ENCODE data around the gene TRIO. TPM values are rescaled to one million over a fixed set of nuclear protein-coding genes. Genes with fewer than 3 reads are reported as not detected.
A peak's percentile ranks its signal among the peaks of the same experiment; 100 is the strongest.

TRIO gene
- total RNA-seq, 1 experiment from 2014 or later = 68.4 TPM

DNA sequence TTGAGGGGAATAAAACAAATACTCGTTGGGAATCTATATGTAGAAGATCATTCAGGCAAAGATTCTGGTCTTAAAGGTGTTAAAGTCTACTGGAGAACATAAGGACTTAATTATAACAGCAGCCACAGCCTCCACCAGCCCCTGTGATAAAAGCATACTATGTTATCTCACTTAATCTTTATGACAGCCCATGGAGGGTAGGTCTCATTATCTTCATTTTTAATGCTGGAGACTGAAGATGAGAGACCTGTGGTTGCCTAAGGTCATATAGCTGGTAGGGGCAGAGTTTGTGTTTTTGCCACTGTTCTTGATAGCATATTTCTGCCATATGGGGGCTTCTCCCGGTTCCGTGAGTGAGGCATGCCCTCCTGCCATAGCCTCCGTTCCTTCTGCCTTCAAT lies 88.7 kb downstream of the TRIO start:
- Histone ChIP-seq H3K9me3 (ENCODE audit: control insufficient read depth in 1 of 2, insufficient read depth in 1 of 2, low read depth in 1 of 2, low read length in 2 of 2) (no peaks in the 10 kb centered on the region), H3K27me3 (ENCODE audit: insufficient read depth, low read length) (no peaks in the 10 kb centered on the region), H3K9ac (ENCODE audit: low read length) (no peak overlapping the region), H3K4me3 (replicated peaks in 1 of 2; ENCODE audit: low read depth in 1 of 2, low read length in 2 of 2) (no peak overlapping the region), H3K9me2 (ENCODE audit: insufficient read depth) (no peaks in the 10 kb centered on the region), H3K4me1 (ENCODE audit: control insufficient read depth in 1 of 2, insufficient read depth in 2 of 2, low read length in 2 of 2) (peaks cover 0 to 8% of the 10 kb centered on the region in 2 experiments; a peak in 1 of 4 replicates), H4K20me1 (ENCODE audit: insufficient read depth) (peaks cover 3% of the 10 kb centered on the region; the same call in 1 of the 2 replicates), H2AFZ (ENCODE audit: low read depth, low read length, poor library complexity, severe bottlenecking) (no peak overlapping the region), H3K79me2 (ENCODE audit: insufficient read depth, low read length) (peaks cover 98% of the 10 kb centered on the region), H3K4me2 (ENCODE audit: low read length) (no peak overlapping the region), H3K27ac (ENCODE audit: low read depth, low read length) (no peak overlapping the region), H3K36me3 (ENCODE audit: control insufficient read depth in 1 of 2, insufficient read depth in 2 of 2, low read length in 2 of 2) (no peaks in the 10 kb centered on the region)
- no TSS peak for BruUV-seq (replicated peaks)
- ChIA-PET RAD21 (ENCODE audit: low non-redundant PET in 1 of 2, low total read pairs in 2 of 2, uncharacterized antibody in 2 of 2, unreplicated experiment in 2 of 2) (no interaction called here), CTCF (no interaction called here), POLR2A (no interaction called here)
- ATAC-seq = no peak
- intact Hi-C loops (cut with micrococcal nuclease) = no loop called here
- no peak for DNase-seq (ENCODE audit: low read depth, low spot score)
- no peak for TF ChIP-seq CEBPB (IDR thresholded peaks at IDR 0.05; ENCODE audit: low read depth)

DNA sequence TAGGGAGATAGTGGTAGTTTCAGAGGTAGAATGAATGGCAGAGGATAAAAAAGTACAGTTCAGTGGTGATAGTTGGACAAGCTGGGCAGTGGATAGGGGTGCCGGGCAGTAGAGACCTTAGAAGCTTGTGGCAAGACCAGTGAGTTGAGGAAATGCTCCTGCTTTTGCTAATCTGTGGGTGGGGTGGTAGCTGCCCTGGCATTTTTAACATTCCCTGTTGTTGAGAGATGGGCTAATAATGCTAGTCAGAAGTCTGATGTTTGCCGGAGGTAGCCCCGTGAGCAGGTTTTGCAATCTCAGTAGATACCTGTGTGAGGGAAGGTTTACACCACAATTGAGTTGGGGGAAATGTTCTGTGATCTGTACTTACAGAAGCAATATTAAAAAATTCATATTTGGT lies 91.1 kb downstream of the TRIO start:
- intact Hi-C loops (cut with micrococcal nuclease) = no loop called here
- H2AFZ ChIP-seq (ENCODE audit: low read depth, low read length, poor library complexity, severe bottlenecking) = no peak overlapping the region
- peaks cover 0 to 8% of the 10 kb centered on the region in 2 experiments; a peak in 1 of 4 replicates for H3K4me1 ChIP-seq (ENCODE audit: control insufficient read depth in 1 of 2, insufficient read depth in 2 of 2, low read length in 2 of 2)
- peaks cover 100% of the 10 kb centered on the region for H3K79me2 ChIP-seq (ENCODE audit: insufficient read depth, low read length)
- TF ChIP-seq CEBPB (IDR thresholded peaks at IDR 0.05; ENCODE audit: low read depth) (no peak), TCF7L2 (IDR thresholded peaks at IDR 0.05; ENCODE audit: borderline replicate concordance, extremely low read depth, insufficient read depth, insufficient read length) (no peak), EGR1 (IDR thresholded peaks at IDR 0.05; ENCODE audit: low read depth) (no peak), ZFX (IDR thresholded peaks at IDR 0.05) (no peak), EZH2 (IDR thresholded peaks at IDR 0.05) (no peak), YY1 (IDR thresholded peaks at IDR 0.05; ENCODE audit: extremely low read depth, insufficient replicate concordance, low read depth, low read length) (no peak), SIN3A (IDR thresholded peaks at IDR 0.05; ENCODE audit: low read depth) (no peak), SP1 (IDR thresholded peaks at IDR 0.05; ENCODE audit: low read depth) (no peak)
- TF ChIP-seq, protein P1, sequence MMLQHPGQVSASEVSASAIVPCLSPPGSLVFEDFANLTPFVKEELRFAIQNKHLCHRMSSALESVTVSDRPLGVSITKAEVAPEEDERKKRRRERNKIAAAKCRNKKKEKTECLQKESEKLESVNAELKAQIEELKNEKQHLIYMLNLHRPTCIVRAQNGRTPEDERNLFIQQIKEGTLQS (IDR thresholded peaks at IDR 0.05) = no peak
- TF ChIP-seq, protein P2, sequence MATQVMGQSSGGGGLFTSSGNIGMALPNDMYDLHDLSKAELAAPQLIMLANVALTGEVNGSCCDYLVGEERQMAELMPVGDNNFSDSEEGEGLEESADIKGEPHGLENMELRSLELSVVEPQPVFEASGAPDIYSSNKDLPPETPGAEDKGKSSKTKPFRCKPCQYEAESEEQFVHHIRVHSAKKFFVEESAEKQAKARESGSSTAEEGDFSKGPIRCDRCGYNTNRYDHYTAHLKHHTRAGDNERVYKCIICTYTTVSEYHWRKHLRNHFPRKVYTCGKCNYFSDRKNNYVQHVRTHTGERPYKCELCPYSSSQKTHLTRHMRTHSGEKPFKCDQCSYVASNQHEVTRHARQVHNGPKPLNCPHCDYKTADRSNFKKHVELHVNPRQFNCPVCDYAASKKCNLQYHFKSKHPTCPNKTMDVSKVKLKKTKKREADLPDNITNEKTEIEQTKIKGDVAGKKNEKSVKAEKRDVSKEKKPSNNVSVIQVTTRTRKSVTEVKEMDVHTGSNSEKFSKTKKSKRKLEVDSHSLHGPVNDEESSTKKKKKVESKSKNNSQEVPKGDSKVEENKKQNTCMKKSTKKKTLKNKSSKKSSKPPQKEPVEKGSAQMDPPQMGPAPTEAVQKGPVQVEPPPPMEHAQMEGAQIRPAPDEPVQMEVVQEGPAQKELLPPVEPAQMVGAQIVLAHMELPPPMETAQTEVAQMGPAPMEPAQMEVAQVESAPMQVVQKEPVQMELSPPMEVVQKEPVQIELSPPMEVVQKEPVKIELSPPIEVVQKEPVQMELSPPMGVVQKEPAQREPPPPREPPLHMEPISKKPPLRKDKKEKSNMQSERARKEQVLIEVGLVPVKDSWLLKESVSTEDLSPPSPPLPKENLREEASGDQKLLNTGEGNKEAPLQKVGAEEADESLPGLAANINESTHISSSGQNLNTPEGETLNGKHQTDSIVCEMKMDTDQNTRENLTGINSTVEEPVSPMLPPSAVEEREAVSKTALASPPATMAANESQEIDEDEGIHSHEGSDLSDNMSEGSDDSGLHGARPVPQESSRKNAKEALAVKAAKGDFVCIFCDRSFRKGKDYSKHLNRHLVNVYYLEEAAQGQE (IDR thresholded peaks at IDR 0.05; ENCODE audit: low read depth) = no peak
- ATAC-seq (peak; percentile 27; the same call in 1 of the 2 replicates), DNase-seq (ENCODE audit: low read depth, low spot score) (no peak)
- H3K27ac ChIP-seq (ENCODE audit: low read depth, low read length) = no peak overlapping the region
- H3K36me3 ChIP-seq (ENCODE audit: control insufficient read depth in 1 of 2, insufficient read depth in 2 of 2, low read length in 2 of 2) = no peaks in the 10 kb centered on the region
- no peaks in the 10 kb centered on the region for H3K9me2 ChIP-seq (ENCODE audit: insufficient read depth)
- H3K9ac ChIP-seq (ENCODE audit: low read length) = no peak overlapping the region
- CTCF ChIA-PET = no interaction called here
- peaks cover 7% of the 10 kb centered on the region; the same call in 1 of the 2 replicates for H4K20me1 ChIP-seq (ENCODE audit: insufficient read depth)
- H3K27me3 ChIP-seq (ENCODE audit: insufficient read depth, low read length) = no peaks in the 10 kb centered on the region
- no peak overlapping the region for H3K4me2 ChIP-seq (ENCODE audit: low read length)
- H3K9me3 ChIP-seq (ENCODE audit: control insufficient read depth in 1 of 2, insufficient read depth in 1 of 2, low read depth in 1 of 2, low read length in 2 of 2) = no peaks in the 10 kb centered on the region
- no peak overlapping the region for H3K4me3 ChIP-seq (replicated peaks in 1 of 2; ENCODE audit: low read depth in 1 of 2, low read length in 2 of 2)
- POLR2A ChIA-PET = no interaction called here
- RAD21 ChIA-PET (ENCODE audit: low non-redundant PET in 1 of 2, low total read pairs in 2 of 2, uncharacterized antibody in 2 of 2, unreplicated experiment in 2 of 2) = no interaction called here
- no TSS peak for BruUV-seq (replicated peaks)

Data from HCT116 (cell line).